DMS153 (cell line): ENCODE results near the gene DNAH12.
"Not testable (repeated sequence)": the region's sequence is repeated elsewhere in the genome, so short reads cannot be mapped to it uniquely, and the experiment has no call there.

ENCODE experiments used
- DNase-seq: peaks from one replicate; lab custom pipeline; 2025; lab: John Stamatoyannopoulos, UW

The DNAH12 gene

DNA sequence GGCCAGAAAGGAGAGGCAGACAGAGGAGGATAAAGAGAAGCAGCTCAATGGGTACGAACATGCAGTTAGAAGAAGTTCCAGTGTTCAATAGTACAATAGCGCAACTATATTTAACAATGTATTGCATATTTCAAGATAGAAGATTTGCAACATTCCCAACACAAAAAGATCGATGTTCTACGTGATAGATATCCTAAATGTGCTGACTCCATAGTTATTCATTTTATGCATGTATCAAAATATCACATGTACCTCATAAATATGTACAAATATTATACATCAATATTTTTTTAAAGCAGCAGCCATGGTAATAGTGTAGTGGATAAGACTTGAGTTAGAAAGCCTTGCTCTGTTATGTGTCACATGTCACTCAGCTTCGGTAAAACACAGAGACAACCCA lies 141.5 kb downstream of the DNAH12 start:
- no peak for DNase-seq

DNA sequence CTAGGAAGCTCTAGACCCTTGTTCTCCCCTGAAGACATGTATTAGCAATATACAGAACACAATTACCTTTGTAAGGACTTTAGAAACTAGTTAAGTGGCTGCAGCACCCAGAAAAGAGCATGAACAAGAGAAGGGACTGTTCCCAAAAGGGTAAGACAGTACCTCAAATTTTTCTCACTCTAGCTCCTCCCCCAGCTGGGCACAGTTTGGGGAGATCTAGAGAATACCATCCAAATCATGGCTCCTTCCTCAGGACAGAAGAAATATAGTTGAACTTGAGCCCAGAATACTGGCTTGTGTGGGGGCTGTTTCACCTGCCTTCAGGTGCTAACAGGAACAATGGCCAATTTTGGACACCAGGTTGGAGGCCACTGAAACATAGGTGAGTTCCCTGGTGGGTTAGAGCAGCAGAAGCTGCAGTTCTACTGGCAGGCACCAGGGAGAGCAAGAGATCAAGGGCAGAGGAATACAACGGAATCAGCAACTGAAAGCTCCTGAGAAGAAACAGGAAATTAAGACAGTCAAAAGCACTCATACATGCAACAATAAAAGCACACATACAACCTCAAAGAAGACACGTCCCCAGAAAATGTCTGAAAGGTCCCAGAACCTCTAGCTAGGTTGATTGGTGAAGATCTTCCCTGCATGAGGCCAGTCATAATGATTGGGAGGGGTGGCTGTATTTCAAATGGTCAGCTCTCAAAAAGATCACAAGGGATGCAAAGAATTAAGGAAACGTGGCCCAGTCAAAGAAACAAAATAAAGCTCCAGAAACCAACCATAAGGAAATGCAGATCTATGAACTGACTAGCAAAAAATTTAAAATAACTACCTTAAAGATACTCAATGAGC lies 146.7 kb downstream of the DNAH12 start:
- DNase-seq, result peak; percentile 5

DNA sequence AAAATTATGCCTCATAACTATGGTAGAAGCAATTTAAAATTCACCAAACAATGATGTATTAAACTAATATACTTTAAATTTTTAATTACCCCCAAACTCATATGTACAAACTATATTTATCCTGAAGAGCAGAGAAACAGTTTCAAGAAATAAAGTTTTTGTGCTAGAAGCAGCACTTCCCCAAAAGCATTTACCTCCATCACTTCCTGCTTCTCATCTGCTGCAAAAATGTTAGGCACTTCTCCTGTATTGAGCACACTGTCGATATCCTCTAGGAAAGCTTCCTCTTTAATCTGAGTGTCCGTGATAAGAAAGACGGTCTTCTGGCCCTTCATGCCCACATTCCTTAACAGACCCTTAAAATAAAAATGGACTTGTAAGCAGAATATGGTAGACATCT lies 150.2 kb downstream of the DNAH12 start:
- no peak for DNase-seq

DNA sequence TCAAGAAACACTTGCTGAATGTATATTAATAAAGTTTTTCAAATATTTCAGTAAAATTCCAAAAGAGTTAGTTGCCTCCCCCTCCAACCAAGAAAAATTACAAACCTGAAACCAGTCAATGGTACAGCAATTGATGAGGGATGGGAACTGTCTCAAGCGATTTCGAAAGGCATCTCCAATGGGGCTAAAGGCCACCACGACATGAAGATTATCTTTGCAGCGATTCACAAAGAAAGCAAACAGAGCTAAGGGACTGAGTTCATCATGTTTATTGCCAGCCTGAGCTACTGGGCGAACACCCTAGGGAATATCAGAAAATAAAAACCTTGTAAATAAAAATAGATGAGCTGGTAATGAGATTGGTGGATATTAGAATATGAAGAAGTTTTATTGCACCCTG lies 152.4 kb downstream of the DNAH12 start:
- DNase-seq, result no peak

DNA sequence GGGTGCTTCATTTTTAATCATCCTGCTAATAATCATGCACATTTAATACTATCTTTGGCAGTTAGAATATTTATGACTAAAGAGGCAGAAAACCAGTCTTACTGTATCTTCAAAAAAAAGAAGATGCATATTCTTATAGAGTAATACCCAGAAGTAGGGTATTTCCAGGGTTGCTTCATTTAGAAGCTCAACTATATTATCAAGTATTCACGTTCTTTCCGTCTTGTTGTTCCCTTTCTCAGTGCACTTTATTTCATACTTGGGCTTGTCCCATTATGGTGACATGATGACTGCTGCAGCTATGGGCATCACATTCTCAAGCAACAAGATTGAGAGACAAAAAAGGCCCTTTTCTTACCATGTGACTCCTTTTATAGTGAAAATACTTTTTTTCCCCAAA lies 154.9 kb downstream of the DNAH12 start:
- no peak for DNase-seq

DNA sequence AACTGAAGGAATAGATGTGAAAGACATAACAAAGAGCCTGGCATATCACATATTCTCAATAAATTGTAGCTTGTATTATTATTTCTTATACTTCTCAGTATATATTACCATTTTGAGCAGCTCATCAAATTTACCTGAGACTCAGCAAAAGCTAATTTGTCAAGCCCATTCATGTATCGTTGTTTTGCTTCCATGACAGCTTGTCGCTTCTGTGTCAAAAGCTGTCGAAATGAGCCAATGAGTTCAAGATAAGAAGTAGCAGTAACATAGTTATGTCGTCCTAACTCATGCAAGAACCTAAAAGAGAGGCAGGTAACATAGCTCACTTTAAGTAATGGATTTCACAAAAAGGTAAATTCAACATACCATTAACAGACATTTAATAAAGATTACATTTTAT lies 157.8 kb downstream of the DNAH12 start:
- DNase-seq, result no peak

DNA sequence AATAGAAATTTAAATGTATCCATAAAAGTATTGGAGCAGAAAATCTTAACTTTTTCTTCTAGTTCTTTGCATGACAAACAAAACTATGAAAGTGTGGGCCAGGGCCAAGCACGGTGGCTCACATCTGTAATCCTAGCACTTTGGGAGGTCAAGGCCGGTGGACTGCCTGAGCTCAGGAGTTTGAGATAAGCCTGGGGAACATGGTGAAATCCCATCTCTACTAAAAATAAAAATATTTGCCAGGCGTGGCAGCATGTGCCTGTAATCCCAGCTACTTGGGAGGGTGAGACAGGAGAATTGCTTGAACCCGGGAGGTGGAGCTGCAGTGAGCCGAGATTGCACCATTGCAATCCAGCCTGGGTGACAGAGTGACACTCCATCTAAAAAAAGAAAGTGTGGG lies 158.6 kb downstream of the DNAH12 start:
- DNase-seq, result no peak

DNA sequence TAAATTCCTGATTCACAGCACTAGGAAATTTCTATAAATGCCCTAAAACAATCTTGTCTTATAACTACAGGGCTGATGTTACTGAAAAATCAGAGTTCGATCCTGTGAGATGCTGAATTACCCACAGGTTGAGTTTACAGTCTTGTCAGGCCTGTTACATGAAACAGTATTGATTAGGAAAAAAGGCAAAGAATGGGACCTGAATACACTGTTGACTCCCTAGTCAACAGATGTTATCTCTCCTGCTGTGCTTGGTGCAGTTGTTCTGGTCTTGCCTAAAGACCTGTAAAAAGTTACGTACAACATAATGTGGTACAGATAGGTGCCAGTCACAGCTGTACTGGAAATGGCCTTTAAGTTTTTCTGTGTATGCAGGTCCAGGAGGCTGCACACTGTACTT lies 160.3 kb downstream of the DNAH12 start:
- DNase-seq, result no peak

DNA sequence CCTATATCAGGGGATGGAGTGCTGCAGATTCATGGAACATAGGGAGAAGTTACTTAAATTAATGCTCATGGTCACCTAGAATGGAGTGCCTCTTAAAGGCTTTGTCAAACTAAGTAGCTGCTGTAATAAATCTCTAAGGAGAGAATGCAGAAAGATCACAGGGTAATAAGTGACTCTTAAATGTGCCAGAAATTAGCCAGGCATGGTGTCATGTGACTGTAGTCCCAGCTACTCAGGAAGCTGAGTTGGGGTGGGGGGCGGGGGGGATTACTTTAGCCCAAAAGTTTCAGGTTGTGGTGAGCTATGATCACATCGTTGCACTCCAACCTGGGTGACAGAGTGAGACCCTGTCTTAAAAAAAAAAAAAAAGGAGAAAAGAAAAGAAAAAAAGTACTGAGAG lies 160.7 kb downstream of the DNAH12 start:
- DNase-seq, result no peak

DNA sequence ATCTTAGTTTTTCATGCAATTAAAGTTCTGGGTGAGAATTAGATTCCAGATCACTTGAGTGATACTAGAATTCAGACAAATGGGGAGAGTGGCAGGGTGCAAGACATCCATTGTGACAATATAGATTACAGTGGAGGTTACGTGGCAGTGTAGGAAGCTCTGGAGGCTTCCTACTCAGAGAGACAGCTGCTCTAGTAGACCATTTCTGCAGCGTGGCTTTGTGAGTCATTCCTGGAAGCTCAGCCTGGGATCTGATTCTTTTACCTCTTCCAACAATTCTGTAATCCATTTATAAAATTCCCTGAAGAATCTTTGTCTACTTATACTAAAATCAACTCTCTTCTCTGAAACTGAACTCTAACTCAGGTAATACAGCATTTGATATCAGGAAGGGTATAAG lies 161.2 kb downstream of the DNAH12 start:
- DNase-seq, result no peak

DNA sequence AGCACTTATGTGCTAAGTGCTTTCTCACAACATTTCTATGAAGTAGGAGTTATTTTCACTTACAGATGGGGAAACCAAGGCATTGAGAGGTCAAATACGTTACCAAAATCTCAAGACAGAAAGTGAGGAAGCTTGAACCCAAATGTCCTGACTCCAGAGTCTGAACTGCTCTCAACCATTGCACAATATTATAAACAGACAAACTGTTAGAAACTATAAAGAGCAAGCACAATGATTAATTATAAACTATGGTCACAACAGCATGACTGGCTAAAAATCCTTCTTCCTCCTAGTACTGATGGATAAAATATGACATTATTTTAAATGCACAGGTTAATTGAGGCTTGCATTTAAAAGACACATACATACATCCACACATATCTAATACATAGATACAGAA lies 173.8 kb downstream of the DNAH12 start:
- no peak for DNase-seq

DNA sequence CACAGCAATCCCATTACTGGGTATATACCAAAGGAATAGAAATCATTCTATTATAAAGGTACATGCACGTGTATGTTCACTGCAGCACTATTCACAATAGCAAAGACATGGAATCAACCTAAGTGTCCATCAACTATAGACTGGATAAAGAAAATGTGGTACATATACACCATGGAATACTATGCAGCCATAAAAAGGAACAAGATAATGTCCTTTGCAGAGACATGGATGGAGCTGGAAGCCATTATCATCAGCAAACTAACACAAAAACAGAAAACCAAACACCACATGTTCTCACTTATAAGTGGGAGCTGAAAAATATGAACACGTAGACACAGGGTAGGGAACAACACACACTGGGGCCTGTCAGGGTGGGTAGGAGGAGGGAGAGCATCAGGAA lies 179.1 kb downstream of the DNAH12 start:
- DNase-seq, result not testable (repeated sequence)

DNA sequence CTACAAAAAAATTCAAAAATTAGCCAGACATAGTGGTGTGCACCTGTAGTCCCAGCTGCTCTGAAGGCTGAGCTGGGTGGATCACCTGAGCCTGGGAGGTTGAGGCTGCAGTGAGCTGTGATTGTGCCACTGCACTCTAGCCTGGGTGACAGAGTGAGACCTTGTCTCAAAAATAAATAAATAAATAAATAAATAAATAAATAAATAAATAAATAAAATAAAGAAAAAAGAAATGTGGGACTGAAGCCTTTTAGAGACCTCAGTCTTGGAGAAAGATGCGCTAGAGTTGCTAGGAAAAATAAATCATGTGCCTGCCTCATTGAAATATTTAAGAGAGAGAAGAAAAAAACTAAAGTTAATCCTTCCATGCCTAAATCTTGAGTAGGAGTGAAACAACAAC lies 187.9 kb downstream of the DNAH12 start:
- not testable (repeated sequence) for DNase-seq

DNA sequence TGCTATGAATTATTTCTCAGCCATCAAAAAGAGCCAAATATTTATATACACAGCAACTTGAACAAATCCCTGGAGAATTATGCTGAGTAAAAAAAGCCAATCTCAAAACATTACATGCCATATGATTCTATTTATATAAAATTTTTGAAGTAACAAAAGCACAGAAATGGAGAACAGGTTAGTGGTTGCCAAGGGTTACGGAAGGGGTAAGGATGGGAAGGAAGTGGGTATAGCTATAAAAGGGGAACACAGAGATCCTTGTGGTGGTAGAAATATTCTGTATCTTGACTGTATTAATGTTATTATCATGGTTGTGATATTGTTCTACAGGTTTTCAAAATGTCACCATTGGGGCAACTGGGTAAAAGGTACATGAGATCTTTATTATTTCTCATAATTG lies 189.4 kb downstream of the DNAH12 start:
- DNase-seq, result no peak

DNA sequence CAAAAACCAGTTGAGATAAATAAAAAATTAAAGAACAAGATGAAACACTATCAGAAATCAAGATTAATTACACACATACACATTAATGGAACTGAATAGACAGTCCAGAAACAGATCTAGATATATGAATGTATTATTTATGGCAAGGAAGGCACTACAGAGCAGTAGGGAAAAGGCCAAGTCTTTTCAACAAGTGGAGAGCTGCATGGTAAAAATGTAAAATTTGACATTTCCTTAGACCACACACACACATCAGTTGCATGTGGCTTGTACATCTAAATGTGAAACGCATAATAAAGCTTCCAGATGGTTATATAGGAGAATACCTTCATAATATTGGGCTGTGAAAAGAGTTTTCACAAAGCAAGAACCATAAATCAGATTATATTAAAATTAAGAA lies 193.9 kb downstream of the DNAH12 start:
- DNase-seq, result no peak

DNA sequence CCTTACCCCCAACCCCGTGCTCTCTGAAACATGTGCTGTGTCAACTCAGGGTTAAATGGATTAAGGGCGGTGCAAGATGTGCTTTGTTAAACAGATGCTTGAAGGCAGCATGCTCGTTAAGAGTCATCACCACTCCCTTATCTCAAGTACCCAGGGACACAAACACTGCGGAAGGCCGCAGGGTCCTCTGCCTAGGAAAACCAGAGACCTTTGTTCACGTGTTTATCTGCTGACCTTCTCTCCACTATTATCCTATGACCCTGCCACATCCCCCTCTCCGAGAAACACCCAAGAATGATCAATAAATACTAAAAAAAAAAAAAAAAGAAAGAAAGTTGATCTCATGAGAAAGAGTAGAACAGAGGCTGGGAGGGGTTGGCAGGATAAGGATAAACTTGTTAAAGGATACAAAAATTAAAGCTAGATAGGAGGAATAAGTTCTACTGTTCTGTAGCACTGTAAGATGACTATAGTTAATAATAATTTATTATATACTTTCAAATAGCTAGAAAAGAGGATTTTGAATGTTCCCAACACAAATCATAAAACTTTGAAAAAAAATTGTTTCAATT lies 205.0 kb downstream of the DNAH12 start:
- DNase-seq, result not testable (repeated sequence)

DNA sequence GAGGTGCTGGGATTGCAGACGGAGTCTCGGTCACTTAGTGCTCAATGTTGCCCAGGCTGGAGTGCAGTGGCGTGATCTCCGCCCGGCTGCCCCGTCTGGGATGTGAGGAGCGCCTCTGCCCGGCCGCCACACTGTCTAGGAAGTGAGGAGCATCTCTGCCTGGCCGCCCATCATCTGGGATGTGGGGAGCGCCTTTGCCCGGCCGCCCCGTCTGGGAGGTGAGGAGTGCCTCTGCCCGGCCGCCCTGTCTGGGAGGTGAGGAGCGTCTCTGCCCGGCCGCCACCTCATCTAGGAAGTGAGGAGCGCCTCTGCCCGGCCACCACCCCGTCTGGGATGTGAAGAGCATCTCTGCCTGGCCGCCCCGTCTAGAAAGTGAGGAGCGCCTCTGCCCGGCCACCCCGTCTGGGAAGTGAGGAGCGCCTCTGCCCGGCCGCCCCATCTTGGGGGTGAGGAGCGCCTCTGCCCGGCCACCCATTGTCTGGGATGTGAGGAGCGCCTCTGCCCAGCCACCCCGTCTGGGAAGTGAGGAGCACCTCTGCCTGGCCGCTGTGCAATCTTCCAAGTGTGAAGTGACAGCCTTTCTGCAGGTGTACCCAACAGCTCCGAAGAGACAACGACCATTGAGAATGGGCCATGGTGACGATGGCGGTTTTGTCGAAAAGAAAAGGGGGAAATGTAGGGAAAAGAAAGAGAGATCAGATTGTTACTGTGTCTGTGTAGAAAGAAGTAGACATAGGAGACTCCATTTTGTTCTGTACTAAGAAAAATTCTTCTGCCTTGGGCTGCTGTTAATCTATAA lies 205.7 kb downstream of the DNAH12 start:
- DNase-seq, result not testable (repeated sequence)

DNA sequence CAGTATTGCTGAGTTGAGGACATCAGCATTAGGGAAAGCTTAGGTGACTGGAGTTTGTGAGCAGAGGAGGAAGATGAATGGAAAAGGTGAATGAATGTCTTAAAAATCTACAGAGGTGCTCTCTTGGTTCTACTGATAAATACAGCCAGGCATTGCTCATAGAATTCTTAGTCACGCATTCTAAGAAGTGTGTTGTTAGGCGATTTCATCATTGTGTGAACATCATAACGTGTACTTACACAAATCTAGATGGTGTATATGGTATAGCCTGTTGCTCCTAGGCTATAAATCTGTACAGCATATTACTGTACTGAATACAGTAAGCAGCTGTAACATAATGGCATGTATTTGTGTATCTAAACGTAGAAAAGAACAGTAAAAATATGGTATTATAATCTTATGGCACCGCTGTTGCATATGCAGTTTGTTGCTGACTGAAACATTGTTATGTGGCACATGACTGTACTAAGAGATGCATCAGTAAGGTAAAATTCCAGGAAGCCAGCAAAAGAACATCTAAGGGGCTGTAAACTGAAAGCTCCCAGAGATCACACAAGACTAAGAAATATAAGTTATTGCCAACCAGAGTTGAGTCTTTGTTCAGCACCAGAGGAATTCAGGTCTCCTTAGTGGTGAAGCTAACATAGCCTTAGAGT lies 208.7 kb downstream of the DNAH12 start:
- no peak for DNase-seq

DNA sequence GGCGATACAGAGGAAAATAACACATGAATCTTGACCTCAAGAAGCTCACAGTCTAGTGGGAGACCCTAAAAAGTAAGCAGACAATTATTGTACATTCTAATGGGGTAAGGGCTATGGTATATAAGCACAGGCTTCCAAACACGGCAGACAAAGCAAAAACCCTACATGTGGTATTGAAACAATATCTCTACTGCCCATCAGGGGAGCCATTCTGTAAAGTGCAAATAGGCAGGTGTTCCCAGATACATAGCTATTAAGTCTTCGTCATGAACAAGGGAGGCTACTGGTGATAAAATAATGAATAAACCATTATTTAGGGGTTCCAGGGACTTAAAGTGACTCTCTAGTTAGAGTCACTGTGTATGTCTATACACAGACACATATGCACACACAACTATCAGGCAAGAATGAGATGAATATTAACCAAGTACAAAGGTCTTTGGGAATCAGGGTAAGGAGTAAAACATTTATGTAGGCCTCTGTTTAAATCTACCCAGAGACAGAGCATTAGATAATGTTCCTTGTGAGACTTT lies 213.0 kb downstream of the DNAH12 start:
- no peak for DNase-seq

DNA sequence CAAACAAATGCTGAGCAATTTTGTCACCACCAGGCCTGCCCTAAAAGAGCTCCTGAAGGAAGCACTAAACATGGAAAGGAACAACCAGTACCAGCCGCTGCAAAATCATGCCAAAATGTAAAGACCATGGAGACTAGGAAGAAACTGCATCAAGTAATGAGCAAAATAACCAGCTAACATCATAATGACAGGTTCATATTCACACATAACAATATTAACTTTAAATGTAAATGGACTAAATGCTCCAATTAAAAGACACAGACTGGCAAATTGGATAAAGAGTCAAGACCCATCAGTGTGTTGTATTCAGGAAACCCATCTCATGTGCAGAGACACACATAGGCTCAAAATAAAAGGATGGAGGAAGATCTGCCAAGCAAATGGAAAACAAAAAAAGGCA lies 217.6 kb downstream of the DNAH12 start:
- DNase-seq, result not testable (repeated sequence)

DNA sequence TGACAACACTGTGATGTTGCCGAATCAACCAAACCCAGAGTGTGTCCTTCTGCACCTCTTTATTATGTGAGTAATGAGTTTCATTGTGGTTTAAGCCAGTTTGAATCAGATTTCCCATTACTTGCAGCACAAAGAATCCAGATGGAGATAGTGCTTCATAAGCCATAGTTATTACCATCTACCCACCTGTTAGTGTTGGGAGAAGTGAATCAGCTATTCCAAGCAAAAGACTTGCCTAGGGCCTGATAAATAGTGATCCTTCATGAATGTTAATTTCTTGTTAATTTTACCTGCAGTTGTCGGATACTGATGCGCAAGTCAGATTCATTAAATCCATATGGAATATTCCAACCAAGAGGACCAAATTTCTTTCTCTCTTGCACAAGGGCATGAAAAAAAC lies 229.9 kb downstream of the DNAH12 start:
- no peak for DNase-seq

DNA sequence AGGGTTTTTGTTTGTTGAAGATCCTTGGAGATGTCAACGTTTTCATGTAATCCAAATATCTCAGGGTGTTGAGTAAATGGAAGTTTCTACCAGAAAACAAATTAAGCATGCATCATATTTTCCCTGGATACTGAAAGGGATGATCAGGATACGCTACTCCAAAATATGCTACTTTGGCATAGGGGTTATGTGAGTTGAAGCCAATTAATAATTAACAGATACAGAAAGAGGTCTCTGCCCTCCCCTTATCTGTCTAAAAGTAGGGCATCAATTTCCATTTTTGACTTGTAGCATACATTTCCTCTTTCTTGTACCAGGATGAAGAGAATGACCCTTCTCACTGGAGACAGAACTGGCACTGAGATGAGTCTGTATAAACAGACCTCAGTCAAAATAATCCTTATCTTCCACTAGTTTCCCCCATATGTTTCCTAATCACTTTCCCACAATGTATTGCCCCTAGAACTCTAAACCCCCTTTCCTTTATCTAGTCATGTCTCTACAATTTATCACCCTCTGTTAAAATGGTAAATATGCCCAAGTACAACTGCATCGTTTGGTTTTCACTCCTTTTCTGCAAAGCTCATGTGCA lies 234.3 kb downstream of the DNAH12 start:
- DNase-seq, result no peak
